ENCODE measurements around the gene CIP2A.

- no peak for TF ChIP-seq CTCF (conservative IDR thresholded peaks at IDR 0.05 in 1 of 2, IDR thresholded peaks at IDR 0.05 in 1 of 2; ENCODE audit: low read depth in 1 of 2, low read length in 2 of 2)
- TF ChIP-seq EZH2 (IDR thresholded peaks at IDR 0.05; ENCODE audit: low read length, missing control alignments) = no peak
Observed at GRCh38 chr3:108528459-108529252, 60.6 kb downstream of the CIP2A start.

Data from fibroblast of lung (primary cell).